ENCODE measurements around the gene DBH.

Gene DBH

GRCh38 chr9:133686642-133687575 is 50.7 kb downstream of the DBH start:
- H3K36me3 ChIP-seq (ENCODE audit: control insufficient read depth, insufficient read depth, low read length): no peaks in the 10 kb centered on the region
- no peak overlapping the region for H3K4me3 ChIP-seq (ENCODE audit: low read depth, low read length)
- no peak overlapping the region for H3K27ac ChIP-seq (ENCODE audit: low read depth, low read length)
- H3K27me3 ChIP-seq (ENCODE audit: control insufficient read depth, insufficient read depth, low read length): no peaks in the 10 kb centered on the region
- H3K9ac ChIP-seq (ENCODE audit: low read length): no peak overlapping the region
- no peaks in the 10 kb centered on the region for H3K9me3 ChIP-seq (ENCODE audit: control insufficient read depth, insufficient read depth, low read depth, low read length)
- peaks cover 6% of the 10 kb centered on the region; the same call in 1 of the 2 replicates for H3K4me1 ChIP-seq (ENCODE audit: control insufficient read depth, insufficient read depth, low read length)

GRCh38 chr9:133687856-133688761 is 51.9 kb downstream of the DBH start:
- Histone ChIP-seq H3K9me3 (ENCODE audit: control insufficient read depth, insufficient read depth, low read depth, low read length) (no peaks in the 10 kb centered on the region), H3K9ac (ENCODE audit: low read length) (no peak overlapping the region), H3K4me1 (ENCODE audit: control insufficient read depth, insufficient read depth, low read length) (peaks cover 6% of the 10 kb centered on the region; the same call in 1 of the 2 replicates), H3K36me3 (ENCODE audit: control insufficient read depth, insufficient read depth, low read length) (no peaks in the 10 kb centered on the region), H3K4me3 (ENCODE audit: low read depth, low read length) (no peak overlapping the region), H3K27me3 (ENCODE audit: control insufficient read depth, insufficient read depth, low read length) (no peaks in the 10 kb centered on the region), H3K27ac (ENCODE audit: low read depth, low read length) (no peak overlapping the region)

GRCh38 chr9:133689151-133689763 is 53.1 kb downstream of the DBH start:
- Histone ChIP-seq H3K36me3 (ENCODE audit: control insufficient read depth, insufficient read depth, low read length) (no peaks in the 10 kb centered on the region), H3K27me3 (ENCODE audit: control insufficient read depth, insufficient read depth, low read length) (no peaks in the 10 kb centered on the region), H3K27ac (ENCODE audit: low read depth, low read length) (no peak overlapping the region), H3K9ac (ENCODE audit: low read length) (no peak overlapping the region), H3K9me3 (ENCODE audit: control insufficient read depth, insufficient read depth, low read depth, low read length) (no peaks in the 10 kb centered on the region), H3K4me1 (ENCODE audit: control insufficient read depth, insufficient read depth, low read length) (peaks cover 6% of the 10 kb centered on the region; the same call in 1 of the 2 replicates), H3K4me3 (ENCODE audit: low read depth, low read length) (no peak overlapping the region)

GRCh38 chr9:133690081-133690561 is 54.0 kb downstream of the DBH start:
- Histone ChIP-seq H3K36me3 (ENCODE audit: control insufficient read depth, insufficient read depth, low read length) (no peaks in the 10 kb centered on the region), H3K4me1 (ENCODE audit: control insufficient read depth, insufficient read depth, low read length) (peaks cover 6% of the 10 kb centered on the region; the same call in 1 of the 2 replicates), H3K9me3 (ENCODE audit: control insufficient read depth, insufficient read depth, low read depth, low read length) (no peaks in the 10 kb centered on the region), H3K9ac (ENCODE audit: low read length) (no peak overlapping the region), H3K4me3 (ENCODE audit: low read depth, low read length) (no peak overlapping the region), H3K27ac (ENCODE audit: low read depth, low read length) (no peak overlapping the region), H3K27me3 (ENCODE audit: control insufficient read depth, insufficient read depth, low read length) (no peaks in the 10 kb centered on the region)

- Histone ChIP-seq H3K36me3 (ENCODE audit: control insufficient read depth, insufficient read depth, low read length) (no peaks in the 10 kb centered on the region), H3K27ac (ENCODE audit: low read depth, low read length) (no peak overlapping the region), H3K4me3 (ENCODE audit: low read depth, low read length) (no peak overlapping the region), H3K27me3 (ENCODE audit: control insufficient read depth, insufficient read depth, low read length) (no peaks in the 10 kb centered on the region), H3K9ac (ENCODE audit: low read length) (no peak overlapping the region), H3K9me3 (ENCODE audit: control insufficient read depth, insufficient read depth, low read depth, low read length) (no peaks in the 10 kb centered on the region), H3K4me1 (ENCODE audit: control insufficient read depth, insufficient read depth, low read length) (peaks cover 6% of the 10 kb centered on the region; the same call in 1 of the 2 replicates)
Measured at GRCh38 chr9:133691191-133691590, 55.0 kb downstream of the DBH start.

GRCh38 chr9:133691626-133692363 is 55.6 kb downstream of the DBH start:
- Histone ChIP-seq H3K9ac (ENCODE audit: low read length) (no peak overlapping the region), H3K4me3 (ENCODE audit: low read depth, low read length) (no peak overlapping the region), H3K27me3 (ENCODE audit: control insufficient read depth, insufficient read depth, low read length) (no peaks in the 10 kb centered on the region), H3K4me1 (ENCODE audit: control insufficient read depth, insufficient read depth, low read length) (peaks cover 6% of the 10 kb centered on the region; the same call in 1 of the 2 replicates), H3K27ac (ENCODE audit: low read depth, low read length) (no peak overlapping the region), H3K36me3 (ENCODE audit: control insufficient read depth, insufficient read depth, low read length) (no peaks in the 10 kb centered on the region), H3K9me3 (ENCODE audit: control insufficient read depth, insufficient read depth, low read depth, low read length) (no peaks in the 10 kb centered on the region)

- peaks cover 6% of the 10 kb centered on the region; the same call in 1 of the 2 replicates for H3K4me1 ChIP-seq (ENCODE audit: control insufficient read depth, insufficient read depth, low read length)
- no peaks in the 10 kb centered on the region for H3K36me3 ChIP-seq (ENCODE audit: control insufficient read depth, insufficient read depth, low read length)
Measured at GRCh38 chr9:133692364-133692985, 56.3 kb downstream of the DBH start.

GRCh38 chr9:133693116-133693515 is 57.0 kb downstream of the DBH start:
- no peak overlapping the region for H3K9ac ChIP-seq (ENCODE audit: low read length)
- H3K27ac ChIP-seq (ENCODE audit: low read depth, low read length): no peak overlapping the region
- no peaks in the 10 kb centered on the region for H3K36me3 ChIP-seq (ENCODE audit: control insufficient read depth, insufficient read depth, low read length)
- H3K27me3 ChIP-seq (ENCODE audit: control insufficient read depth, insufficient read depth, low read length): no peaks in the 10 kb centered on the region
- H3K4me3 ChIP-seq (ENCODE audit: low read depth, low read length): no peak overlapping the region
- H3K4me1 ChIP-seq (ENCODE audit: control insufficient read depth, insufficient read depth, low read length): peaks cover 6% of the 10 kb centered on the region; the same call in 1 of the 2 replicates
- no peaks in the 10 kb centered on the region for H3K9me3 ChIP-seq (ENCODE audit: control insufficient read depth, insufficient read depth, low read depth, low read length)

More at GRCh38 chr9:133692364-133692985, 56.3 kb downstream of the DBH start:
- Histone ChIP-seq H3K9me3 (ENCODE audit: control insufficient read depth, insufficient read depth, low read depth, low read length) (no peaks in the 10 kb centered on the region), H3K27me3 (ENCODE audit: control insufficient read depth, insufficient read depth, low read length) (no peaks in the 10 kb centered on the region), H3K9ac (ENCODE audit: low read length) (no peak overlapping the region), H3K4me3 (ENCODE audit: low read depth, low read length) (no peak overlapping the region), H3K27ac (ENCODE audit: low read depth, low read length) (no peak overlapping the region)

GRCh38 chr9:133693703-133694529 is 57.8 kb downstream of the DBH start:
- H3K27ac ChIP-seq (ENCODE audit: low read depth, low read length): no peak overlapping the region
- H3K9ac ChIP-seq (ENCODE audit: low read length): no peak overlapping the region
- H3K4me3 ChIP-seq (ENCODE audit: low read depth, low read length): no peak overlapping the region
- H3K4me1 ChIP-seq (ENCODE audit: control insufficient read depth, insufficient read depth, low read length): peaks cover 6% of the 10 kb centered on the region; the same call in 1 of the 2 replicates
- H3K27me3 ChIP-seq (ENCODE audit: control insufficient read depth, insufficient read depth, low read length): no peaks in the 10 kb centered on the region
- no peaks in the 10 kb centered on the region for H3K9me3 ChIP-seq (ENCODE audit: control insufficient read depth, insufficient read depth, low read depth, low read length)
- H3K36me3 ChIP-seq (ENCODE audit: control insufficient read depth, insufficient read depth, low read length): no peaks in the 10 kb centered on the region

All from HUES6 (cell line).